HG02884 (cell line): ENCODE results near the gene NEURL4.

Experiments
- ATAC-seq: cut with Tn5 transposase; IDR thresholded peaks from one replicate; pipeline ENCODE4 v1.9.1; 2021; ENCODE audit warnings: mild to moderate bottlenecking, moderate library complexity; ENCODE audit not compliant: unreplicated experiment

Gene NEURL4

GRCh38 chr17:7324438-7324779 is 4.7 kb downstream of the NEURL4 start:
- ATAC-seq, result no peak

GRCh38 chr17:7323731-7324437 is 5.3 kb downstream of the NEURL4 start:
- ATAC-seq, result no peak

GRCh38 chr17:7322520-7323194 is 6.5 kb downstream of the NEURL4 start:
- ATAC-seq, result no peak

DNA sequence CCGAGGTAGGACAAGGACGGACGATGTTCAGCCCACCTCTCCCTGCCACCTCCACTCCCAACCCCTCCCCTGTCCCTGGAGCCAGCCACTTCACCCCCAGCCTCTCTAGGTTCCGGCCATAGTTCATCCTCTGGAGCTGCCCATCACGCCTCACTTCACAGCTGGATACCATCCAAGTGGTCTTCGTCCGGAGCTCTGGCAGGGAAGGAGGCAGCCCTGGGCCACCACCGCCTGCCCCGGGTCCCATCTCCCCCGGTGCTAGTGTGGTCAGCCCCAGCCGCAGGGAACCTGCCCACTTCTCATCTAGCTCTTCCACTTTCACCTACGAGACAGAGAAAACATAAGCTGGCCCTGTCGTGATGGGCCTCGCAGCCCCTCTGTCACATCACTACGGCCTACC is 7.7 kb downstream of the NEURL4 start:
- no peak for ATAC-seq

DNA sequence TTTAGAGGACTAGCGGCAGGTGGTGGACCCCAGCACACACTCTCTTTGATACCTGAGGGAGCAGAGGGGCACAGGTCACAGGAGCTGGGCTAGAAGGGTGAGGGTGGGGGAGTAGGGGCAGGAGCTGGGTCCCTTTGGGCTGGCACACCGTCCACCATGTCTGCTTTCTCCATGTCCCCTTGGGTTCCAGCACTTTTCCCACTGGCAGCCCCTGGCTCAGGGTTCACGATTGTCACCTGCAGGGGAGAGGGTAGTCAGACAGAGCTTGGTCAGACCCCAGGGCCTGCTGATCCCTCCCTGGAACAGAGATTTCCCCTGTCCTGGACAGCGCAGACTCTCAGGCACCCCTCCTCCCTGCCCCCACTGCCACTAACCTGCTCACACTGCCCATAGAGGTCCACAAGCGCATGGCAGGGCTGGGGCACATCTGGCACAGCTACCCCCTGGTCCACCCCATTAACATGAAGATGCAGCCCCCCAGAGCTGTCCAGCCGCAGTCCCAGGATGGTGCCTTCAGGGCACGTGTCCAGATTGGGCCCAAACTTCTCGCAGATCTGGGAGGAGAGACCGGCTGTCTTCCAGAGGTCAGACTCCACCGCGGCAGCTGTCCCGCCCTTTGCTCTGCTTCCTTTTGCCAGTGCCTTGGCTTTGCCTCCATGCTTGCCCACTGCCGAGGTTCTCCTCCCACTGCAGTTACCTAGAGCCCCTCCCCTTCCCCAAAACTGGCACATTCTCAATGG is 10.8 kb downstream of the NEURL4 start:
- no peak for ATAC-seq

DNA sequence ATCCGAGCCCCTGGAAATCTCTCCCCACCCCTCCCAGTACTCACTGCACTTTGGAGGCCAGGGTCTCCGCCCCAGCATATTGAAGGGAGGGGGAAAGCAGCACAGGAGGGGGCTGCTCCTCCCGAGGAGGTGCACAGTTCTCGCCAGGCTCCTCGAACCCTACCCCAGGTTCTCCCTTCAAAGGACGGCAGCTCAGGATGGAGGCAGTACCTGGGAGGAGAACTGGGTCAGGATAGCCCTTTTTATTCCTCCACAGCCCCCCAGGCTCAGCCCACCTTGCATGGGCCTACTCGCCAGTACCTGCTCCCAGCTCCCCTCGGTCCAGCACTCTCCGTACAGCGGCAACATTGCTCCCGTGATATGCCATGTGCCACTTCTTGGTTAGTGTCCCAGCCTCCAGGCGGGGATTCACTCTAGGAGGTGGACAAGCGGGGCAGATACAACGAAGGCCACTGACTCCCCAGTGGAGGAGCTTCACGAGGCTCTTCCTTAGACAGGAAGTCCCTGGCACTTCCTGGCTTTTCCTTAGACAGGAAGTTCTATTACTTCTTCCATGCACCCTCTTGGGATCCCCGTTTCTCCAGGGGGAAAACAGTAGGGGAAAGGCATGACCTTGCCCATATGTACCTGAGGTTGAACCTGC is 11.9 kb downstream of the NEURL4 start:
- no peak for ATAC-seq

- no peak for ATAC-seq
Observed at GRCh38 chr17:7315570-7316235, 13.4 kb downstream of the NEURL4 start.

DNA sequence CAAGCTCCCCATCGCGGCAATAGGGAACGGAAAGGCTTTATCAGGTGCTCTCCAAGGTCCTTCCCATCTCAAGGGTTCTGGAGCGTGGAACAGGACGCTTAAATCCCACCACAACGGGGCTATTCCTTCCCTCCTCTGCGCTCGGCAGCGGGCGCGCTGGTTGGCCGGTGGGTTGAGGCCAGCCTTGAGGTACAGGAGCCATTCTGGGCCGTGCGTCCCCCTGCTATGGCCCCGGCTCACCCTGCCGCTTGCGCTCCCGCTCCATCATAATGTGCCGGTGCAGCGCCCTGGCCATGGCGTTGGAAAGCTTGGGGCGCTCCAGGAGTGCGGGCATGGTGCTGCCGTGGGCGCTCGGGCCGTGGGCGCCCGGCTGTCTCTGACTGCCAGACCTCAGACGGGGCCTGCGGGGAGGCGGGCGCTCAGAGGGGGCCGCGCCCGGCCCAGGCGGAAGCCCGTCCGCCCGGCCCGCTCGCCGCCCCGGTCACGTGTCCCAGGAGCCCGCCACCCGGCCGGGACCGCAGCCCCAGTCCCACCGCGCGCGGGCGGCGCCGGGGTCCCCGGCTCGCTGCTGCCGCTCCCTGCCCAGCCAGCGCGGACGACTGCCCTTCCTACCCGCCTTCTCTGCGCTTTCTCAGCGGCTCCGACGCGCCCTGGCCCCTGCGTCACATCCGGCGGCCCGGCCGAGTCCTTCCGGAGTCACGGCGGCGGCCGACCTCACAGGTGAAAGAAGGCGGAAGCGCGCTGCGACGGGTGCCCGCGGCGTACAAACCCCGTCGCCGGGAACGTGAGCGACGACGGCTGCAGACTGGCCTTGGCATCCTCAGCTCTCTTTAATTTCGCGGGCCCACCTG is 14.2 kb downstream of the NEURL4 start, which contains the start of gene GPS2:
TSS of gene GPS2 (minus strand) at position 642 of the 851 bp plus-strand sequence. CDS start at position 334, 308 bp downstream.
- peak; percentile 56 for ATAC-seq

- no peak for ATAC-seq
Observed at GRCh38 chr17:7313890-7314718, 15.0 kb downstream of the NEURL4 start.

DNA sequence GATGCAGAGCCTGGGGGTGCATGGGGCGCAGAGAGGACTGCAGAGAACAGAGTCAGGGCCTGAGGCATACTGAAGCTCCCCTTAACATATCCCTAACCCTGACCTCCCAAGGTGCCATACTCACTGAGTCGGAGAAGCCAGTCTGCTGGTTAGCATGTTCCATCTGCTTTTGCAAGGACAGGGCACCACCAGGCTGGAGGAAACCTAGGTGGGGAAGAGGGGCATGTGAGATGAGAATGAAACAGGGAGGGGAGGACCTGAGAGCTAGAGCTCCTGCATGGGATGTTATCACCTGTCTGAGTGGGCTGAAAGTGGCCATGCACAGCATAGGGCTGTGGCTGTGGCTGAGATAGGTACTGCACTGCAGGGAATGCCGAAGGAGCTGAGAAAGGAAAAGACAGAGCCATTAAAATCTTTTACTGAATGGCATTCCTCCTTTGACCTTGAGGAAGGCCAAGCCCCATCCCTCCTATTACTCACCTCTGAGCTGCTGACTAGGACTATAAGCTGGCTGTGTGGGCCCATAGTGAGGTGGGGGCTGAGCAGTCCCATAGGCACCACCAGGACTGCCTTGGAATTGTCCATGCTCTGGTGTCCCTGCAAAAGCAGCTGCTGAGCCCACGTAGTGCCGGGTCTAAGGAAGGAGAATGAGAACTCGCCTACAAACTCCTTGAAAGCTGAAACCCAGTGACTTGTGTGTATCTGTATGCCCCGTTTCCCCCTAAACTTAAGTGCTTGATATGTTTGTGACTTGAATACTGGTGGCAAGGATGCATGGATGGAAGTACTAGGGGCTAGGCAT is 15.8 kb downstream of the NEURL4 start:
- no peak for ATAC-seq

DNA sequence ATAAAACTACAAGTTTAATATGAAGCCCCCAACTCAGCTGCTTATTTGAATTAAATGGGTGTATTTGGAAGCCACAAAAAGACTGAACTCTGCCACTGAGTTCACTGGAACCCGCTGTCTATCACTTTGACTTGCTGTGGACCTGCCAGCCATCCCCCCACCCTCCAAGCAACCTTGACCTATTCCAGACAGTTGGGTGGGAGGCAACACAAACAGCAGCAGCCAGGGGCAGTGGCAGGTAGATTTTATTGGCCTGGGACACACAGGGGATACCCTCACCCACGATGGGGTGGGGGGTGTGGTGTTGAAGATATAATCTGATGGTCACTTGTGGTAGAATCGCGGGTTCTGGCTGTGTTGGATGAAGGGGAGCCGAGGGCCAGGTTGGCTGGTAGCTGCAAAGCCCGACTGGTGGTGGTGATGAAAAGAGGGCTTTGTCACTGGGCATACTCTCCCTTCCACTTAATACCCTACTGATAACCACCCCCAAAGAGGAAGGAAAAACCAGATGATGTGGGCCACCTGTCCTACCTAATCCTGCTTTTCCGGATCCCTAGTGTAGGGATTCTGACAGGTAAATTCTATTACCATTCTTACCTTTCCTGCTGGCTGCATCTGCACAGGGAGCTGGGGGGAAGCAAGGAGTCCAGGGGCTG is 16.6 kb downstream of the NEURL4 start:
- no peak for ATAC-seq

DNA sequence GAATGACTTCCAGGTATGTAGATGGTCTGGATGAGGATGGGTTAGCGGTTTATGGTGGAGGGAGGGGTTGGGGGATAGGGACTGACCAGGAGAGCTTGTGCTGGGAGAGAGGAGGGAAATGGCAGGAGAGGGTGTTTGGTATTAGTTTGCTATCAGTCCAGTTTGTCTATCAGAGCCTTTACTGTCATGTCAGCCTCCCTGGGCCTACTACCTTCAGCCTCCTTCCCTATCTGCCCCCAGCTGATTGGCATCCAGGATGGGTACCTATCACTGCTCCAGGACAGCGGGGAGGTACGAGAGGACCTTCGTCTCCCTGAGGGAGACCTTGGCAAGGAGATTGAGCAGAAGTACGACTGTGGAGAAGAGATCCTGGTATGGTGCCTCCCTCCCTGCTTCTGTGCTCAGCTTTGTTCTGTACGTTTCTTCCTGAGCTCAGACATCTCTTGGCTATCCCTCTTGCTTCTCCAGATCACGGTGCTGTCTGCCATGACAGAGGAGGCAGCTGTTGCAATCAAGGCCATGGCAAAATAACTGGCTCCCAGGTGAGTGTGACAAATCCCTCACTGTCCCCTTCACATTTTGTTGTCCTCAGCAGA is 17.9 kb downstream of the NEURL4 start:
- ATAC-seq, result no peak

- no peak for ATAC-seq
Observed at GRCh38 chr17:7309628-7310027, 19.5 kb downstream of the NEURL4 start.

GRCh38 chr17:7308625-7309433 is 20.3 kb downstream of the NEURL4 start:
- no peak for ATAC-seq

DNA sequence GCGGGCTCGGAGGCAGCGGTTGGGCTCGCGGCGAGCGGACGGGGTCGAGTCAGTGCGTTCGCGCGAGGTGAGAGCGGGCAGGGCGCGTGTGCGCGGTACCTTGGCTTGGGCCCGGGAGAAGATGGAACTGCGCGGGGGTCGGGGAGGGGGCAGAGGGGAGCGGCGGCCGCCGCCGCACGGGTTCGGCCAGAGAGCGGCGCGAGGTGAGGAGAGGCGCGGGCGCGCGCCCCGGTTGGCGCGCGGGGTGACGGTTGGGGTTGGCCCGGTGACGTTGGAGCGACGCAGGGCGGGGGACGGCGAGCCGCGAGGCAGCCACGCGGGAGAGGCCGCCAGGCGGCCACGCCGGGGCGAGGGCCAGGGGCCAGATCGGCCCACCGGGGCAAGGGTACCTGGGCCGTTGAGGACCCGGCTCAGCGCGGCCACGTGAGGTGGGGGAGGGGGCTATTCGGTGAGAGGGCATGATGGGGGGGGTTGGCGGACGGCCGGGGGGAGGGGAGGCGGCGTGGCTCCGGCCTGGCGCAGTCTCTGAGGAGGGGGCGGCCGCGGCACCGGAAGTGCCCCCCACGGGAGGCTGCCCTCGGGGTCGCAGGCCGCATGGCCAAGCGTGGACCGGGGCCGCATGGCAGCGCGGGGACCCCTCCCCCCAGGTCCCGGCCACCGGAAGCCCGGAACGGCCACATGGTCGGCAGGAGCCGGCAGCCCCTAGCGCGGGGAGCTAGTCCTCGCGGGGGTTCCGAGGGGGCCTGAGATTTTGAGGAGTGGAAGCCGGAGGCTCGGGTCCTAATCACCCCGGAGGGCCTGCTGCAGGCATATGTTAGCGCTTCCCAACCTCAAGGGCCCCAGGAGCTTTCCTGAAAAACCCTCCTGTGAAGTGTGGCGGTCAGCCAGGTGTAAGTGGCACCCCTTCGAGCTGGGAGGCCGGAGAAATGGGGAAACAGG is 21.2 kb downstream of the NEURL4 start:
- no peak for ATAC-seq
